Activated CD8-positive, alpha-beta memory T cell treated with anti-CD3 and anti-CD28 coated beads for 24 hours (primary cell): ENCODE data around the gene TSHZ1.
"Not testable (repeated sequence)": the region's sequence is repeated elsewhere in the genome, so short reads cannot be mapped to it uniquely, and the experiment has no call there.

ENCODE experiments used
- DNase-seq: peaks from one replicate; pipeline ENCODE4 v3.0.0-alpha.2; 2020

TSHZ1 gene

GRCh38 chr18:75183524-75183923 lies 27.1 kb upstream of the TSHZ1 start:
- DNase-seq: no peak

GRCh38 chr18:75183973-75184493 lies 26.6 kb upstream of the TSHZ1 start:
- DNase-seq: no peak

GRCh38 chr18:75185460-75185859 lies 25.1 kb upstream of the TSHZ1 start:
- no peak for DNase-seq

- DNase-seq: not testable (repeated sequence)
These were observed 22.9 kb upstream of the TSHZ1 start for GRCh38 chr18:75187702-75188101.

- DNase-seq: no peak
These were observed 20.9 kb upstream of the TSHZ1 start for GRCh38 chr18:75189696-75190095.

- no peak for DNase-seq
These were observed 17.7 kb upstream of the TSHZ1 start for GRCh38 chr18:75192899-75193298.

- no peak for DNase-seq
These were observed 12.6 kb upstream of the TSHZ1 start for GRCh38 chr18:75198036-75198435.

- DNase-seq: no peak
These were observed 11.3 kb upstream of the TSHZ1 start for GRCh38 chr18:75199327-75199726.

- DNase-seq: no peak
These were observed 10.5 kb upstream of the TSHZ1 start for GRCh38 chr18:75200071-75200470.

- no peak for DNase-seq
These were observed 9.9 kb upstream of the TSHZ1 start for GRCh38 chr18:75200605-75201280.

- DNase-seq: no peak
These were observed 9.0 kb upstream of the TSHZ1 start for GRCh38 chr18:75201282-75202270.

GRCh38 chr18:75202696-75203365 lies 7.8 kb upstream of the TSHZ1 start:
- DNase-seq: no peak

- DNase-seq: no peak
These were observed 7.0 kb upstream of the TSHZ1 start for GRCh38 chr18:75203416-75204268.

- no peak for DNase-seq
These were observed 6.3 kb upstream of the TSHZ1 start for GRCh38 chr18:75204269-75204731.

- no peak for DNase-seq
These were observed 5.7 kb upstream of the TSHZ1 start for GRCh38 chr18:75204732-75205513.

- DNase-seq: no peak
These were observed 5.0 kb upstream of the TSHZ1 start for GRCh38 chr18:75205514-75206132.

GRCh38 chr18:75206452-75207309 lies 3.9 kb upstream of the TSHZ1 start:
- no peak for DNase-seq

GRCh38 chr18:75207310-75208154 lies 3.1 kb upstream of the TSHZ1 start:
- no peak for DNase-seq
